T-helper 2 cell (primary cell): Measurements from ENCODE around the gene SLC29A1.
"Not testable (repeated sequence)": the region's sequence is repeated elsewhere in the genome, so short reads cannot be mapped to it uniquely, and the experiment has no call there.

Experiments
- DNase-seq, 5 experiments: peaks; one replicate each; pipeline versions ENCODE4 v3.0.0 to v3.0.0-alpha.2; 2012 to 2022

Gene SLC29A1

GRCh38 chr6:44224029-44224964, 902 bp downstream of the SLC29A1 start:
- DNase-seq = no peak

- DNase-seq = no peak
These were observed 1.5 kb downstream of the SLC29A1 start for GRCh38 chr6:44224965-44225305.

- DNase-seq = no peak
These were observed 2.4 kb downstream of the SLC29A1 start for GRCh38 chr6:44225579-44226325.

GRCh38 chr6:44226368-44227147, 3.2 kb downstream of the SLC29A1 start:
- no peak for DNase-seq

GRCh38 chr6:44227148-44227793, 3.9 kb downstream of the SLC29A1 start:
- DNase-seq = no peak

GRCh38 chr6:44228031-44228430, 4.6 kb downstream of the SLC29A1 start:
- DNase-seq = no peak

- DNase-seq = no peak
These were observed 5.0 kb downstream of the SLC29A1 start for GRCh38 chr6:44228433-44228832.

GRCh38 chr6:44228836-44229235, 5.4 kb downstream of the SLC29A1 start:
- no peak for DNase-seq

- DNase-seq = no peak
These were observed 6.1 kb downstream of the SLC29A1 start for GRCh38 chr6:44229376-44230033.

GRCh38 chr6:44230034-44230675, 6.8 kb downstream of the SLC29A1 start:
- no peak for DNase-seq

GRCh38 chr6:44231426-44231825, 8.0 kb downstream of the SLC29A1 start:
- not testable (repeated sequence) for DNase-seq

- no peak for DNase-seq
These were observed 9.5 kb downstream of the SLC29A1 start for GRCh38 chr6:44232676-44233566.

- DNase-seq = no peak
These were observed 10.2 kb downstream of the SLC29A1 start for GRCh38 chr6:44233567-44234100.

- DNase-seq = no peak
These were observed 11.0 kb downstream of the SLC29A1 start for GRCh38 chr6:44234101-44235025.

GRCh38 chr6:44235269-44235668, 11.9 kb downstream of the SLC29A1 start:
- DNase-seq = no peak

GRCh38 chr6:44235891-44236516, 12.6 kb downstream of the SLC29A1 start:
- DNase-seq = no peak

GRCh38 chr6:44237021-44237812, 13.8 kb downstream of the SLC29A1 start:
- DNase-seq = peak in 4 of 5 experiments; percentile 45 to 84 (median 52)
